ENCODE measurements around the gene USP48.
"Not testable (repeated sequence)": the region's sequence is repeated elsewhere in the genome, so short reads cannot be mapped to it uniquely, and the experiment has no call there.

USP48 gene

DNA sequence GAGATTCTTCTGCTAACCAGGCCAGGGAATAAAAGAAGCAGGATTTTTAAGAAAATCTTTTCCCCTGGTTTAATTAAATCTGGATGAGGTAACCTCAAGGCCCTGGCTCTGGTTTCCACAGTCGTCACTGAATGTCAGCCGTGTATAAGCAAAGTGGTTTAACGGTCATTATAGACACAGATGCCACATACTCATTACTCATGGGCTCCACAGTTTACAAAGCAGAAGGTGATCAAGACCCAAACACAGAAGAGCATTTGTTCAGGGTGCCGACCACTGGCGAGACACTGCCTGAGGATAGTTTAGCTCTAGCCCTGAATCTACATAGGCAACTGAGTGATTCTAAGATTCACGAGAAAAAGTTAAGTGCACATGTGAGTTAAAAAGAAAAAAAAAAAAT lies 86.0 kb downstream of the USP48 start:
- DNase-seq (ENCODE audit: low spot score) = peak; percentile 78

DNA sequence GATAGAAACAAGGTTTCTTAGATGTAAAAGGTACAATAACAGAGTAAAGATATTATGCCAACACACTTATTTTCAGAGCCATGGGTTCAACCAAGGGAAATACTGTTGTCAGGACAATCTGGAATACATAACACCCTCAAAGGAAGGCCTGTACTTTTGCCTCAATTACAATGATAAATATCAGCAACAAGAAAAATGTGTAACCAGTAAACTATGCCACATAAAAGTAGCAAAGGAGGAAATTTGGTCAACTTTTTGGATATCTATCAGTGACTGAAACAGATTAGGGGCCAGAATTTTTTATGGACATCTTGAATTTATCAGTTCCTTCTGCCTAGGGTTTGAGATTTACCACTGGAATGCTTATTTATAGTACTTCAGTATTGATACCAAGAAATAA lies 89.2 kb downstream of the USP48 start:
- no peak for DNase-seq (ENCODE audit: low spot score)

DNA sequence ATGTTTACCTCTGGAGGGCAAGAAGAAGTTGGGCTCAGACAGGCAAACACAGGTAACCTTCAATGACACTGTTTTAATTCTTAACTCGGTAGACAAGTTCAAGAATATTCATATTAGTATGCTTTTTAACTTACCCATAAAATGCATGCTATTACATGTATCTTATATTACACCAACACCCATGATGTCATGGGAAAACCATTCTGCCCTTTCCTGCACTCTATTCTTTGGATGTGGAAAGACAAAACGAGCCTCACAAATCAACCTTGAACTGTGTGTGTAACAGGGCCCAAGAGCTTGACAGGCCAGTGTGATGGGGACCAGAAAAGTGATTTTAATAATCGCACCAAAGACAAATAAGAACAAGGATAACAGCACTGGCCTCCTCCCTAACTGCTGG lies 91.2 kb downstream of the USP48 start:
- no peak for DNase-seq (ENCODE audit: low spot score)

DNA sequence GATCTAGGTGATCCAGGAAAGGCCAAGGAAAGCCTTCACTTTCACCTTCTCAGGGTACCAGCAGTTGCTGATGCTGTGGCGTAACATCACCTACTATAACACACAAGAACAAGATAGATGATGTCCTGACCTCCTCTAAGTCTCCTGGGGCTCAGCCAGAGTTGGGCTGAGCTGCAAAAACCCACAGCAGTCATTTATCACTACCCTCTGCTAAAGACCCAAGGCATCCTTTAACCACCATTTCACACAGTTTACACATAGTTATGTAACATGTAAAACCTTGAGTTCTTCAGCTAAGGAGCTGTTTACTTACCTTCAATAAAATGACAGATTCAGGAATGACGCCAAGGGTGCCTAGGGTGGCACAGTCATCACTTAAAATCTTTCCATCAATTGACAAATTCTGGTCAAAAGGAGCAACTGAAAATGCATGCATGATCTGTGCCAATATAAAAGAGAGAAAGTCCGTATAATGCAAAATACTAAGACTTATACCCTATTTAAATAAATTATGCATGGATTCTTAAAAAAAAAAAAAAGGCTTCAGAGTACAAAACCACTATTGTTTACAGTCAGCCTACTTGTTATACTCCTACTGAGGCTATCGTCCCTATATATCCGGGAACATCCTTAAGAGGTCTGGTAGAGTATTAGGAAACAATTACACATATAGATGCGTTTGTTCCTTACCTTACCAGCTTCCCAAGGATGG lies 93.1 kb downstream of the USP48 start:
- DNase-seq (ENCODE audit: low spot score) = no peak

DNA sequence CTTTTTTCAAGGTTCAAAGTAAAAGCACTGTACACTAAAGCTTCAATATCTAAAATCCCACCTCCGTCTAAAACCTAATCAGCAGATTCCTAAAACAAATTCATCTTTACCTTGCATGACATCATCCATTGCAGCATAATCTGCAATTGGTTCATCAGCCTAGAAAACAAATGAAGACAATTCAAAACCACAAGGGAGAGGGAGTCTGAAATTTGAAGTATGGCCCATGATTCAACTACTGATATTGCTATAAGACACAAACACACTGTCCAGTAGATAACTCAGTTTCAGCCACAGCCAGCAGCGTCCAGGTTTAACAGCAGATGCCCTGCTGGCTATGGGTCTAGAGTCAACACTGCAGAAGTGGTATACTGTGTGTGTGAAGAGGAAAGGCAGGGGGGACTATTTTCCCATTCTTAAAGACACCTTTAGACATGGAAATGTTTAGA lies 95.8 kb downstream of the USP48 start:
- no peak for DNase-seq (ENCODE audit: low spot score)

DNA sequence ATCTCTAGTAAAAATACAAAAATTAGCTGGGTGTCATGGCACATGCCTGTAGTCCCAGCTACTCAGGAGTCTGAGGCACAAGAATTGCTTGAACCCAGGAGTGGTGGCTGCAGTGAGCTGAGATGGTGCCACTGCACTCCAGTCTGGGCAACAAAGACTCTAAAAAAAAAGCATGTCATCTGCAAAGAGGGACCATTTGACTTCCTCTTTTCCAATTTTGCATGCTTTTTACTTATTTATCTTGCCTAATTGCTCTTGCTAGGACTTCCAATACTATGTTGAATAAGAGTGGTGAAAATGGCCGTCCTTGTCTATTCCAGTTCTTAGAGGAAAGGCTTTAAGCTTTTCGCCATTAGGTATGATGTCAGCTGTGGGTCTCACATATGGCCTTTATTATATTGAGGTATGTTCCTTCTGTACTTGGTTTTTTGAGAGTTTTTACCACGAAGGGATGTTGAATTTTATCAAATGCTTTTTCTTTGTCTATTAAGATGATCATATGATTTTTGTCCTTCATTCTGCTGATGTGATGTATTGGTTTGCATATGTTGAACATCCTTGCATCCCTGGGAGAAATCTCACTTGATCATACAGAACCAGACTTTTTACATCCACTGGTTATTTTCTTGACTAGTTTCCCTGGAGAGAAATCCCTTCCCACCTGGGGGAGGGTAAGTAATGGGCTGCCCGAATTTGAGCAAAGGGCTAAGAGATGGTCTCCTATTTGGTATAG lies 96.8 kb downstream of the USP48 start:
- no peak for DNase-seq (ENCODE audit: low spot score)

DNA sequence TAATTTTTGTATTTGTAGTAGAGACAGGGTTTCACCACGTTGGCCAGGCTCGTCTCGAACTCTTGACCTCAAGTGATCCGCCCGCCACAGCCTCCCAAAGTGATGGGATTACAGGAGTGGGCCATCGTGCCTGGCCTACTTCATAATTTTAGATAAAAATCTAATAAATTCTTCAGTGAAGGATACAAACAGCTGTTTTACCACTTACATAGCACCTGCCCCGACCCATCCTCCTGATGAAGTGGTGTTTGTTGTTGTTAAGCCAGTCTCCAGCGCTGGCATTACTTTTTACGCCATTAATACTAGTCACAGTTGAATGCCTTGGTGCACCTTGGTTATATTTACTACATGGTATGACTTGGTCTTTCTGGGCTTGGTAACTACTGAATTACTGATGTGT lies 101.5 kb downstream of the USP48 start:
- DNase-seq (ENCODE audit: low spot score) = no peak

DNA sequence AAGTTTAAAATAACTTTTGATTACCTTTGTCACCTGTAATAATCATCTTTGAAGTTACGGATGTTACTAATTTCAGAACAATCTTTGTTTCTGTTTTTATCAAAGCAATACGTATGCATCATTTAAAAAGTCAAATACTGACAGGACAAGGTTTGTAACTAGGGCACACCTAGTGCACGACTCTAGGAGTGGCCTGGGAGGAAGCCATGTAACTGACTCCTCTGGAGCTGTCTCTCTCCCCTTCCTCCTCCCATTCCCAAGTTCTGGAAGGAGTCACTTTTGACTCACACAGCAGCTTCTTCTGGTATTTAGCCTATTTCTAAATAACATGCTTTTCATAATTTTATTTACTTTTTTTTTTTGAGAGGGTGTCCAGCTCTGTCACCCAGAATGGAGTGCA lies 102.0 kb downstream of the USP48 start:
- no peak for DNase-seq (ENCODE audit: low spot score)

DNA sequence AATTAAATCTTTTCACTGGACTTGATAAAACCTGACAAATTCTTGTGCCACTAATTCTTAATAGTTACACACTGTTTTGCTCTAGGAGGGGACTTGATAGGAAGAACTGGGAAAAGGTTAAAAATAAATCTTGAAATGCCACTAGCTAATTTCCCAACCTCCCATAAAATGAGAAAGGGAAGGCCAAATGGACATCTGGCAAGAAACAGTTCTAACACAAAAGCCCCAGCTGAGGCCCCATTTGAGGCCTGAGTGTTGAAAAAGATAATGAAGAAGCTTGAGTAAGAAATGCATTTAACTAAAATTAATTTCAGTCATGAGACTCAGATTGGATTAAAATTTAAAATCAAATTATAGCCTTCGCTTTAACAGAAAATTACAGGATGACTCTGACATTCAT lies 102.6 kb downstream of the USP48 start:
- no peak for DNase-seq (ENCODE audit: low spot score)

DNA sequence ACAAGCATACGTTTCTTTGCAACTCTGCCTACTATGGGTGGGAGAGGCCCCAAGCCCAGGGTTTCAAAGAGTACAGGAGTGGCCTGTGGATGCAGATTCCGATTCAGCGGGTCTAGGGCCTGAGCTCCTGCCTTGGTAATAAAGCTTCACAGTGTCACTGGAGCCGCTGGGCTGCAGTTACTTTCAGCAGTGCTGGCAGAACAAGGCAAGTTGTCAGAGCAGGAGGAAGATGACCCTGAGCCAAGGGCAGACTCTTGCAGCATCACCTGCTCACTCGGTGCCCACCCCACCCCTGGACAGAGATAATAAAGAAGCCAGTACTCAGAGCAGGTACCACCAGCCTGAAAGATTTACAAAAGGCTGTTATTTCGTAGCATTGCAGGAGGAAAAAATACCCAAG lies 105.8 kb downstream of the USP48 start:
- DNase-seq (ENCODE audit: low spot score) = no peak

DNA sequence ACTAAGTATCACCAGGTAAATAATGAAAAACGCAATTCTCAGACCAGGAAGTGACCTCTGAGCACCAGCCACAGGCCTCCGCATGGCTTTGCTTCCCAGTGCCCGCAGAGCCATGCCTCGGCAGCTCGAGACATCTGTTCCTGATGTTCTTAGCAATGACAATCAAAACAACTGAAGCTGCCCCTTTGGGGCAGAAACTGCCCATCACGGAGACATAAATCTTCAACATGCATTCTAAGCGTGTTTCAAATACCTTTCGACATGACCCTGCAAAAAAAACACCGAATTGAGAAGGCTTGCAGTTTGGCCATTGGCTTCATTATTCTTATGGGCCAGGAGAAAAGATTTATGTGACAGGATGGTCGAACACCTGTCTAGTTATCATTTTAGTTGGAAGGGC lies 108.0 kb downstream of the USP48 start:
- no peak for DNase-seq (ENCODE audit: low spot score)

DNA sequence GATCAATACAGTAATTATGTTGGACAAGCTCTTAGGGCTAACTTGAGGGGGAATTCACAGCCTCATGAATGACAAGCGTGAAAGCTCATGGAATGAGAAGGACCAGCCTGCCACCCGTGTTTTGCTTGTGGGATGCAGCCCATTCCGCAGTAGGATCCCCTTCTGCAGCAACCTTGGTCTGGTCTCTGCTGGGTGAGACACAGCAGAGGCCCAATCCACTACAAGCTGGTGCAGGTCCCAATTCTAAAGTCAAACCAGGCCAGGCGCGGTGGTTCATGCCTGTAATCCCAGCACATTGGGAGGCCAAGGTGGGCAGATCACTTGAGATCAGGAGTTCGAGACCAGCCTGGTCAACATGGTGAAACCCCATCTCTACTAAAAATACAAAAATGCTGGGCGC lies 109.1 kb downstream of the USP48 start:
- not testable (repeated sequence) for DNase-seq (ENCODE audit: low spot score)

DNA sequence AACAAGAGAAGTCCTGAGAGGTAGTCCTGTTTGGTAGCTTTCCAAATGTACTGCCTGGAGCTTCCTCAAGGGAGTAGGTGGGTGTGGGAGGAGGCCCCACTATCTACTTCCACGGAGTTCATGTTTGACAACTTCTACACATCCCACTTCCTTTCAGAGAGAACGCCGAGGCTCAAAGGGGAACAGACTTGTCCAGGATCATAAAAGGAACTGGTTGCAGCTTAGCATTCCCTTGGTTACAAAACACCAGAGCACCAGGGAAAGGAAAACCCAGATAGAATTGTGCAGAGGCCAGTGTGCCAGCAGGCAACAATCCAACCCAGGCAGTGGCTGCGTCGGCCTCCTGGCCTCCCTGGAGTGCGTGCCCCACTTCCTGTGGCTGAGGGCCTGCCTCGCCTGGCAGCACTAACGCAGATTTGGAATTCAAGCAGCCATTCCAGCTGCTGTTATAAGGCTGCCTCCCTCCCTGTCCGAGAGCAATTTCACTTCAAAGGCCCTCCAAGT lies 109.6 kb downstream of the USP48 start:
- peak; percentile 13 for DNase-seq (ENCODE audit: low spot score)

DNA sequence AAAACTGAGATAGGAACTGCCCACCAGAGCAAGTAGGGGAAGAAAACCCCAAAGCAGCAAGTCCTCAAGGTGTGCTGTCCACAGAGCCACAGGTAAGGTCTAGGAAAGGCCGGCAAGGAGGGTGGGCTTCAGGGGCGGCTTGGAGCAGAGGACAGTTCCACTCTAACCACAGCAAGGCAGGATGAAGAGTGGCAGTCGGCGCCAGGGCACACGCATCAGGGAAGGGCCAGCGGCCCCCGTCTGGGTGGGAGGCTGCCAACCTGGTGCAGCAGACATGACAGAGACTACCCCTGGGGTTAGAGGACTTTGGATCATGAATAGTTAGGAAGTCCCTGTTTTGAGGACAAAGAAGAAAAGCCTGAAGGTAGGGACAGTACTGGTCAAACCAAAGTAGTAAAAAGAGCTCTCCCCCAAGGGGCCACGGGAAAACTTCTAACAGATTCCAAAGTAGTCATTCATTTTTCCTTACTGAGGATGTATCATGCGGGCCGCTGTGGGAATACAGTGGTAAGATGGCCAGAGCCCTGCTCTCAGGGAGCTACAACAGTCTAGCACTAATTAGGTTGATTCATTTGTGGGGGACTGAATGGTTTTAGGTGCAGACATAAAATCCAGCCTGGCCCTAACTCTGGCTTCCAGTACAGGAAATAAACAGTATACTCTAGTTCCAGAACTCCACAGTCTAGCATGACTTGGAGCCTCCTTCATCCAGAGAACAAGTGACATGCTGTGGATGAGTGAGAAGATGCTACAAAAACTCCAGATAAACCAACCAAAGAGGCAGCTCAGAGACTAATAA lies 110.3 kb downstream of the USP48 start:
- no peak for DNase-seq (ENCODE audit: low spot score)

DNA sequence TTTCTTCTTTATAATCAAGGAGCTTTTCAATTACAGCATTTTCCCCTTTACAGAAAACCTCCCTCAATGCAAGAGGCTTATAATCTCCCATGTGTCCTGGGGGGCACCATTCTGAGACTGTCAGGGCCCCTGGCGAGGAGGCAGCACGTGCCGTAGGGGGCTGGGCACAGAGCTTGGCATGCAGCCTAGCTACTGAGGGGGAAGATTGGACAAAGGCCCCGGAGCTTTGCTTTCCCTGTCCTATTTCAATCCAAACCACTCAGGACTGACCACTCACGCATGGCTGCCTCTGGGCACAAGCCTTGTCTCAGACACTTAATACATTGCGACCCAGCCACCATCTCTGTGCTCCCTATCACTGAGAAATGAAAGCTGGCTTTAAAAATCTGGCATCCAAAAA lies 111.0 kb downstream of the USP48 start:
- no peak for DNase-seq (ENCODE audit: low spot score)

DNA sequence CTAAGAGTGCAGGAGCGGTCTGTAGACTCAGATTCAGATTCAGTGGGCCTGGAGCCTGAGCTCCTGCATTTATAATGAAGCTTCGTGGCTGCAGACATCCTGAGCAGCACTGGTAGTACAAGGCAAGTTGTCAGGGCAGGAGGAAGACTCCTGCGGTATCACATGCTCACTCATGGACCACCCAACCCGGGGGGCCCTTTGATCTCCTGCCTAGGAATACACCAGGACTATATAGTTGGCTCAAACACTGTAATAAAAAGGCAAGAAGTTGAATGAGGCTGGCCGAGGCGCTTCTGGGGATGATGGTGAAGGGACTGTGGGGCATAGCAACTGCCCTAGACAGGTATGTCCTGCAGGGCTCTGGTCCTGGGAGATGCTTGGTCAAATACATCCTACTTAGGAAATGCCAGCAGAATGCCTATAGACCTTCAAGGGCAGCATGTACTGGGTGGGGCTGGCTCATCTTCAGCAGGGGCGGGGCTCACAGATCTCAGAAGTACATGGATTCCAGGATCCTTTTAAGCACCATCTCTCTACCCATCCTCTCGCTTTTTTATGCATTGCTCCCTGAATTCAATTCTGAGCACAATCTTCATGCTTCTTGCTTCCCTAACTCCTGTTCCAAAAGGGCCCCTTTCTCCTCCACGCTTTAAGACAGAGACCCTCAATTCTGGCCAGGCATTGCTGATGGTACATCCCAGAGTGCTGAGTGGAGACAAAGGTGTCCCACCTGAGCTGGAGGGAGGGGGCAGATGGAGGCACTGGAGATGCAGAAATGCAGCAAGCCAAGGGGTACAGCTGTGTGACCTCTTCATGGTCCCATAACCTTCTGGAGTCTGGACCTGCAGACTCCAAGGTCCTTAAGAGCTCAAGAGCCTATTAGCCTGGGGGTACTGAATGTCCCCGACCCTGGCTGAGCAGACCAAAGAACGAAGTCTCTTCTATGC lies 111.7 kb downstream of the USP48 start:
- DNase-seq (ENCODE audit: low spot score) = no peak

DNA sequence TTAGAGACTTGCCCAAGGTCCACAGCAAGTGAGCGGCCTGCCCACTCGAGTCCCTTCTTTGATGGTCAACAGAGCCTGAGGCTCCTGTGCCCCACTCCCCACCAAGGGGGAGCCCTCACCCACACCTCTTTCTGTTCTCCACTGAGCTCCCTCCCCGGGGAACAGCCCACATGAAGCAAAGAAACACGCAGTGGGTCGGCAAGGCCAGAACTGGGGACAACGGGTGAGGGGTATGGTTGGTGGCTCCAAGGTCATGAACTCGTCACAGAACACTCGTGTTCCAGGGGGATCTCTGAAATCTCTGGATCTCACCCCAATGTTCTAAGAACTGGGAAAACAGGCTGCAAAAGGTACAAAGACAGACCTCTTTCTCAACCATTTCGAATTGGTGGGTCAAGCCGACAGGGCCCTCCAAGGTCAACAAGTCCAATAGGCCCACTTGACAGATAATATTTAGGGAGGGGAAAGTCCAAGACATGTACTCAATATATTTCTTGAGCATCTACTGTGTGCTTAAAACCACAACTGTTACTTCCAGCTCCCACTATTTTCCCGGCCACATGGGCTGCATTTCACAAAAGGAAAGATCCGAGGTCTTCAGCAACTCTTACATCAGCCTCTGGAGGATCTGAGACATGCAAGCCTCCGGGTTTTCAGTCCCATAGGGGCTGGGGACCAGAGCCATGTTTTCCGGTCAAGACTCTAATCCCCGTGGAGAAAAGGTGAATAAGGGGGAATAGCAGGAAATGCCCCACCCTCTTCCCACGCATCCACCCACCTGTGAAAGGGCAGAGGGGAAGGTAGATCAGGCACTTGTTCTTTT lies 112.7 kb downstream of the USP48 start:
- DNase-seq (ENCODE audit: low spot score) = no peak

DNA sequence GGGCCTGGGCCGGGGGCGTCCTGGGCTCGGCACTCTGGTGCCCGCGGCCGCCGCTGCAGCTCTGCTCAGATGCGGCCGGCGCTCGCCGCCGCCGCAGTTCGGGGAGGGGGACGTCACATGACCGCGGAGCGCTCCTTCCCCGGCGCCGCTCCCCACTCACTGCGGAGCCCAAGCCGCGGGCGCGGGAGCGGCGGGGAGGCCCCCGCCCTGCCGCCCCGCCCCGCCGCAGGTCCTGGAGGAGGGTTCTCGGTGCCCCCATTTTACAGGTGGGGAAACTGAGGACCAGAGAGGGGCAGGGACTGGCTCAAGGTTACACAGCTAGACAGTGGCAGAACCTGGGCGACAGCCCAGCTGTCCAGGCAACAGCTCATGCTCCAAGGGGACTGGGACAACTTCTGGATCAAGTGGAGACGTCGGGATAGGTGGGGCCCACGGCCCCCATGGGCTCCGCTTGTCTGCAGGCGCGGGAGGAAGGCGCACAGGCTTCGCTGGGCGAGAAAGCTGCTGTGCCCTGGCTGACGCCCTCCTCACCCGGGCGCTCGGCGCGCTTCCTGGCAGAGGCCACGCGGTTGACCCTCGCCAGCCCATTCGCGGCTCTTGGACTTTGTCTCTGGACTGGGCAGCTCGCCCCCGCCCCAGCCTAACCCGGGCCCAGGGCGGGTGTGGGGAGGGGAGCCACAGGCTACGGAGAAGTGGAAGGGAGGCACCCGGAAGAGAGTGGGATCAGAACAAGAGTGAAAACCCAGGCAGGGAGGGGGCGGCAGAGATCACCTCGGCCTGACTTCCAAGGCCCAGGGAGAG lies 113.5 kb downstream of the USP48 start, which contains the start of gene RAP1GAP:
Gene RAP1GAP, minus strand, starts transcription at position 100 of the 801 bp plus-strand sequence. CDS start 49,325 bp downstream, outside the sequence.
- DNase-seq (ENCODE audit: low spot score) = no peak

DNA sequence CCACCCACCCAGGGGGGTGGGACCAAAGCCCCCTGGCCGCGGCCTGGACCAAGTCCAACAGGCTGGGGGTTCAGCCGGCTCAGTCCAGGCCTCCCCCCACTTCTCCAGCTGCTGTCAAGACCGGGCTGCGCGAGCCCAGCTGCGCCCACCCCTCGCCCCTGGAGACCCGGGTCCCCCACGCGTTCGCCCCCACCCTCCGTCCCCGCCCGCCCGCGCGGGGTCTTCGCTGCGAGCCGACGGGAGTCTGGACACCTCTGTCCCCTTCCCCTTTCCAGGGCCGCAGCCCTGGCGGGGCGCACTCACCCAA lies 114.0 kb downstream of the USP48 start:
- no peak for DNase-seq (ENCODE audit: low spot score)
